Measurements from ENCODE around the gene PCSK7. TPM values are rescaled to one million over a fixed set of nuclear protein-coding genes. Genes with fewer than 3 reads are reported as not detected.
A peak's percentile ranks its signal among the peaks of the same experiment; 100 is the strongest.

The PCSK7 gene
- total RNA-seq, 2 donors from 2014 or later = 25.9 to 86.0 TPM

- WGBS, 2 donors = 55 to 80% methylated on average over 15 to 22 of the region's 22 CpGs
- H3K36me3 ChIP-seq (replicated peaks in 1 of 2; ENCODE audit: insufficient read depth in 1 of 2, low read depth in 2 of 2) = peaks cover 0 to 3% of the 10 kb centered on the region in 2 donors
- intact Hi-C loops (cut with DNase I) = no loop called here
- TF ChIP-seq POLR2A (IDR thresholded peaks at IDR 0.05) = no peak
- no peak for TF ChIP-seq CTCF (IDR thresholded peaks at IDR 0.05)
- ATAC-seq (no peak), DNase-seq (peak in 2 of 4 donors; percentile 3 to 14)
- H3K9me3 ChIP-seq = no peaks in the 10 kb centered on the region
- peaks cover 82% of the 10 kb centered on the region for H3K4me1 ChIP-seq
- H3K27me3 ChIP-seq = no peaks in the 10 kb centered on the region
- H3K27ac ChIP-seq = peak overlapping the region in 3 of 4 donors; percentile 45 to 96 (median 61)
- no peak overlapping the region for H3K4me3 ChIP-seq
These were observed 50.0 kb downstream of the PCSK7 start for GRCh38 chr11:117181586-117182550.

GRCh38 chr11:117180661-117181585, 51.0 kb downstream of the PCSK7 start:
- intact Hi-C loops (cut with DNase I) = no loop called here
- peaks cover 75% of the 10 kb centered on the region for H3K4me1 ChIP-seq
- H3K27ac ChIP-seq = peak overlapping the region; percentile 17 to 96 (median 70)
- ATAC-seq (peak; percentile 51), DNase-seq (peak; percentile 86 to 92 (median 90))
- peaks cover 0 to 3% of the 10 kb centered on the region in 2 donors for H3K36me3 ChIP-seq (replicated peaks in 1 of 2; ENCODE audit: insufficient read depth in 1 of 2, low read depth in 2 of 2)
- no peaks in the 10 kb centered on the region for H3K9me3 ChIP-seq
- 32 to 56% methylated on average over 7 to 22 of the region's 22 CpGs for WGBS, 2 donors
- TF ChIP-seq CTCF (IDR thresholded peaks at IDR 0.05) = peak; percentile 59 to 99 (median 93)
- peak in 1 of 3 donors; percentile 14 for TF ChIP-seq POLR2A (IDR thresholded peaks at IDR 0.05)
- H3K4me3 ChIP-seq = no peak overlapping the region
- no peaks in the 10 kb centered on the region for H3K27me3 ChIP-seq

- ATAC-seq (no peak), DNase-seq (no peak)
- no peaks in the 10 kb centered on the region for H3K9me3 ChIP-seq
- WGBS, 2 donors = 13 to 18% methylated on average over 4 of the region's 4 CpGs
- no peaks in the 10 kb centered on the region for H3K27me3 ChIP-seq
- H3K27ac ChIP-seq = peak overlapping the region; percentile 94 to 96 (median 95)
- peaks cover 67% of the 10 kb centered on the region for H3K4me1 ChIP-seq
- peaks cover 0 to 3% of the 10 kb centered on the region in 2 donors for H3K36me3 ChIP-seq (replicated peaks in 1 of 2; ENCODE audit: insufficient read depth in 1 of 2, low read depth in 2 of 2)
- peak overlapping the region in 1 of 2 donors; percentile 80 for H3K4me3 ChIP-seq
- intact Hi-C loops (cut with DNase I) = no loop called here
- TF ChIP-seq POLR2A (IDR thresholded peaks at IDR 0.05) (no peak), CTCF (IDR thresholded peaks at IDR 0.05) (no peak)
These were observed 51.9 kb downstream of the PCSK7 start for GRCh38 chr11:117180020-117180419.

GRCh38 chr11:117179048-117179999, 52.5 kb downstream of the PCSK7 start:
- 1% methylated on average over 19 to 39 of the region's 39 CpGs for WGBS, 2 donors

More at GRCh38 chr11:117179048-117179999, 52.5 kb downstream of the PCSK7 start:
- H3K27ac ChIP-seq = peak overlapping the region; percentile 94 to 96 (median 95)
- intact Hi-C loops (cut with DNase I) = no loop called here
- H3K4me1 ChIP-seq = peaks cover 60% of the 10 kb centered on the region
- ATAC-seq = peak; percentile 38
- no peaks in the 10 kb centered on the region for H3K27me3 ChIP-seq
- TF ChIP-seq CTCF (IDR thresholded peaks at IDR 0.05) = peak in 1 of 7 experiments; percentile 5
- no peak for TF ChIP-seq POLR2A (IDR thresholded peaks at IDR 0.05)
- no peaks in the 10 kb centered on the region for H3K9me3 ChIP-seq
- peaks cover 0 to 3% of the 10 kb centered on the region in 2 donors for H3K36me3 ChIP-seq (replicated peaks in 1 of 2; ENCODE audit: insufficient read depth in 1 of 2, low read depth in 2 of 2)
- H3K4me3 ChIP-seq = peak overlapping the region; percentile 78 to 80
- peak in 3 of 4 donors; percentile 57 to 58 (median 57) for DNase-seq

All from body of pancreas (tissue), 4 donors.